GM20000 (cell line): ENCODE data around the gene PRSS21.

Source experiments
- DNase-seq: peaks from one replicate; pipeline ENCODE4 v3.0.0; 2012; ENCODE audit warnings: low spot score
- TF ChIP-seq, protein P1 (sequence below): IDR thresholded peaks from 2 replicates; pipeline ENCODE4 v1.5.1; 2012; ENCODE audit warnings: mild to moderate bottlenecking, control low read depth; ENCODE audit errors: extremely low read depth, missing control alignments

PRSS21 gene

DNA sequence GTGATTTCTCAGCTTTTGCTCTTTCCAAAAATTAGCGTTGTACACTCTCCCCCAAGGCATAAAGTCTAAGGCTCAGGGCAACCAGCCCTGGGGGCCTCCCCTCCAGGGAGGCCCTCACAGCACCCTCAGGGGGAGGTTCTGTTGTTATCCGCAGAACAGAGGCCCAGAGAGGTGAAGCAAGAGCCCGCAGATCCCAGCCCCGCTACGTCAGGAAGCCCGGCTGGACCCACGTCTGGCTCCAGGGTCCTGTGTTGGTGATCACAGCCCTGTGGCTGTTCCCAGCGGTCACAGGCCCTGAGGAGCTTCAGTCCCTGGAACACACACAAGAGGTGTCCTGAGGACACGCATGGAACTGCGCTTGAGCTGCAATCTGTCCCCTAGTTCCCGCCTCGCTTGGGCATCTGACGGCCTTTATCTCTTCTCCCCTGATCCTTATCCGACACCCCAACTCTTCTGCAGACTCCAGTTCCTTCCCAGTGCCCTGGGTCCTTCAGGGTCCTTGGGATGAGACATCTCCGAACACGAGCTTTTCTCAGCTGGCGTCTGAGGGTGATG, 11.9 kb downstream of the PRSS21 start:
- TF ChIP-seq, protein P1, sequence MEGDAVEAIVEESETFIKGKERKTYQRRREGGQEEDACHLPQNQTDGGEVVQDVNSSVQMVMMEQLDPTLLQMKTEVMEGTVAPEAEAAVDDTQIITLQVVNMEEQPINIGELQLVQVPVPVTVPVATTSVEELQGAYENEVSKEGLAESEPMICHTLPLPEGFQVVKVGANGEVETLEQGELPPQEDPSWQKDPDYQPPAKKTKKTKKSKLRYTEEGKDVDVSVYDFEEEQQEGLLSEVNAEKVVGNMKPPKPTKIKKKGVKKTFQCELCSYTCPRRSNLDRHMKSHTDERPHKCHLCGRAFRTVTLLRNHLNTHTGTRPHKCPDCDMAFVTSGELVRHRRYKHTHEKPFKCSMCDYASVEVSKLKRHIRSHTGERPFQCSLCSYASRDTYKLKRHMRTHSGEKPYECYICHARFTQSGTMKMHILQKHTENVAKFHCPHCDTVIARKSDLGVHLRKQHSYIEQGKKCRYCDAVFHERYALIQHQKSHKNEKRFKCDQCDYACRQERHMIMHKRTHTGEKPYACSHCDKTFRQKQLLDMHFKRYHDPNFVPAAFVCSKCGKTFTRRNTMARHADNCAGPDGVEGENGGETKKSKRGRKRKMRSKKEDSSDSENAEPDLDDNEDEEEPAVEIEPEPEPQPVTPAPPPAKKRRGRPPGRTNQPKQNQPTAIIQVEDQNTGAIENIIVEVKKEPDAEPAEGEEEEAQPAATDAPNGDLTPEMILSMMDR: no peak
- no peak for DNase-seq

DNA sequence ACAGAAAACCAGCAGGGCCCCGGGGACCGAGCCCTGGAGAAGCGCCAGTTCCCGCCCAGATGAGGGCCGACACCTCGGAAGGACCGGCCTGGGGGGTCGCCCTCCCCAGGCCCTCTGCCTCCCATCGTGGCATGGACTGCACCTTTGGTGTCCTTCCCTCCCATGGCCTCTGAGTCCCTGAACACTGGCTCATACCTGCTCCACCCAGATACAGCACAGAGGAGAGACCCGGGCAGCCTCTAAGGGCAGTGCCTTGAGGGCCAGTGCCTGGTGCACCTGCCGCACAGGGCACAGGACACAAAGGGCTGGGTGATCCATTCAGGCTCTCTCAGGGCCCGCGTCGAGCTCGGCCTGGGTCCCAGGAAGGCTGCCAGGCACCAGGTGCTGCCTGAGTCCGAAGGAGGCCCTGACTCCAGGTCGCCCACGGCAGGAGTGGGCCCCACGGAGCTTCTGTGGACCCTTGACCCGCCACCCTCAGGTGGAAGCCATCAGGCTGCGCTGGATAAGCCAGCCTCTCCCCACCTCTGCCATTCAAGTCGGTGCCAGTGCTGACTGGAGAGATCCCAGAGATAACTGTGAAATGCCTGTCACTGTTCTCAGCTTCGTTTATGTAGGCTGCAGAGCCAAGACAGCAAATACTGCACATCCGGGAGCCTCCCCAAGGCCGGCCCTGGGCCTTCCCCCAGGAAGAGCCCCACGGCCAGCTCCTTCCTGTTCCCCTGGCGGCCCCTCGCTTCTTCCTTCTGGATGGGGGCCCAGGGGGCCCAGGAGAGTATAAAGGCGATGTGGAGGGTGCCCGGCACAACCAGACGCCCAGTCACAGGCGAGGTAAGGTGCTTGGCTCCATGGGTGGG, 12.7 kb downstream of the PRSS21 start, which contains the start of gene ZG16B:
ZG16B (plus strand) TSS at position 803 of the 854 bp plus-strand sequence. CDS start 139 bp downstream, outside the sequence.
- TF ChIP-seq, protein P1: no peak

DNA sequence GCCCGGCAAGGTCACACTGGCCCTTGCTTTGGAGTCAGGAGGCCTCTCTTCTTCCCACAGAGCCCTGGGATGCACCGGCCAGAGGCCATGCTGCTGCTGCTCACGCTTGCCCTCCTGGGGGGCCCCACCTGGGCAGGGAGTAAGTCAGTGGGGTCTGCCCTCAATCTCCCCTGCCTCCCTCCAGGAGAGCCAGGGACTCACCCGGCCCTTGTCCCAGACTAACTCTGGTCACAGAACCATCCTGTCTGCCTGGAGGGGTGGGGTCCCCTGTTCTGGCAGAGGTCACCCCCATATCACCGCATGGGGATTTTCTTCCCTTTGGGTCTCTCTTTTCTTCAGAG, 13.3 kb downstream of the PRSS21 start:
- no peak for DNase-seq
- TF ChIP-seq, protein P1: no peak

More for the DNA sequence above, 12.7 kb downstream of the PRSS21 start, which contains the start of gene ZG16B:
- DNase-seq: no peak

DNA sequence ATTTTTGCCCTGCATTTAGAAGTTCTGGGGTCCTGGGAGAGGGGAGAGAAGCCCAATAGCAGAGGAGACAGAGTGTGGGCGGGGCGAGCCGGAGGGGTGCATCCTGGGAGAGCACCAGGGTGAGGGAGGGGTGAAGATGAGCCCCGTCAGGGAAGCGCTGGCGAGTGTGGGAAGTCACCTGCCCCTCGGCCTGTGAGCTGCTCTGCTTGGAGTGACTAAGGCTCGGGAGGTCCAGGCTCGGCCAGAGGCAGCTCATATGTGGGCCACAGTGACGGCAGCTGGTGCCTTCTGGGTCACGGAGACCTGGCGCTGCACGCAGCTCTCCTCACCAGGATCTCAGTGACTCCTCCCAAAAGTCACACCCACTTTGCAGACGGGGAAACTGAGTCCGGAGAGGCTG, 14.2 kb downstream of the PRSS21 start:
- TF ChIP-seq, protein P1: no peak
- DNase-seq: no peak

DNA sequence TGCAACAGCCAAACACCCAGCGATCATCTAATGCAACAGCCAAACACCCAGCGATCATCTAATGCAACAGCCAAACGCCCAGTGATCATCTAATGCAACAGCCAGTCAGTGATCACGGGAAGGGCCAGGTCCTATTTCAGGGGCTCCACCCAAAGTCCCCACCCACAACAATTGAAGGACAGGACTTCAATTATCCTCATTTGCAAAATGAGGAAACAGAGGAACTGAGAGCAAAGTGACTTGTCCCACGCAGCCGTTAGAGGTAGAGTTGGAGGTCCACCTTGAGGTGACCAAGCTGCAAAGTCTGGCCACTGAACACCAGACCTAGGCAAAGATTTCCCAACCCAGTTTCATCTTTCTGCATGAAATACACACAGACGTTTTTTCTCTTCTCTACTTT, 16.7 kb downstream of the PRSS21 start:
- no peak for DNase-seq
- TF ChIP-seq, protein P1: no peak

DNA sequence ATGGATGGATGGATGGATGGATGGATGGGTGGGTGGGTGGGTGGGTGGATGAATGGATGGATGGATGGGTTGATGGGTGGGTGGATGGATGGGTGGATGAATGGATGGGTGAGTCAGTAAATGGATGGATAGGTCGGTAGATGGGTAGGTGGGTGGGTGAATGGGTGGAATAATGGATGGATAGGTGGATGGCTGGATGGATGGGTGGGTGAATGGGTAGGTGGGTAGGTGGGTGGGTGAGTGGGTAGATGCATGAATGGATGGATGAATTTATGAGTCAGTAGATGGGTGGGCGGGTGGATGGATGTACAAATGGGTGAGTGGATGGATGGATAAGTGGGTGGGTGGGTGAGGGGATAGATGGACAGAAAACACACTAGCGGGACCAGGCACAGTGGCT, 17.9 kb downstream of the PRSS21 start:
- TF ChIP-seq, protein P1: no peak
- no peak for DNase-seq
